SK-N-MC (cell line): ENCODE measurements around the gene LRWD1.

Source experiments
- EZH2 ChIP-seq: fragments of 200-600 bp; sonication (generic); IDR thresholded peaks from one replicate; pipeline ENCODE4 v1.6.1; 2017; ENCODE audit warnings: antibody characterized with exemption
- FOXP2 ChIP-seq: optimal IDR thresholded peaks from 2 replicates; pipeline ENCODE3; 2011; ENCODE audit warnings: mild to moderate bottlenecking, moderate library complexity; ENCODE audit not compliant: insufficient read depth; ENCODE audit errors: extremely low read length, control extremely low read depth
- POLR2AphosphoS5 ChIP-seq: IDR thresholded peaks from 2 replicates; pipeline ENCODE4 v1.6.1; 2012; ENCODE audit warnings: mild to moderate bottlenecking, low read depth, low read length, borderline replicate concordance

DNA sequence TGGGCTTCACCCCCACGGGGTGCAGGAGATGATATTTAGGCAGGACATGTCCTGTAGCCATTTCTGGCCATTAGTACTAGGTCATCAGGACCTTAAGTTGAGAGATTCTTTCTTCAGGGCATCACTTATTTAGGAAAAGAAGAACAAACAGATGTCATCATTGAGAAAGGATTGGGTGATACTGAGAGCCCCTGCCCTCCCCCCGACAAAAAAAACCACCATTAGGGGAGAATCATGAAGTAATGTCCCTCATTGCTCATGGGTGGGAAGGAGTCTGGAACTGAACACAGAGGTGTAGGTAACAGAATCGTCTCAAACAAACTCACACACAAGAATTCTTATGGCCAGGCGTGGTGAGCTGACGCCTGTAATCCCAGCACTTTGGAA, 37.8 kb upstream of the LRWD1 start:
- TF ChIP-seq EZH2, result no peak
- TF ChIP-seq POLR2AphosphoS5, result no peak
- TF ChIP-seq FOXP2, result no peak
